RWPE1 (cell line): ENCODE data around the gene ERC2.

Source experiments
- CTCF ChIA-PET: fragments of 350-600 bp; sonication (Branson Sonifier 250); formaldehyde crosslinking; extraction: SDS; loops from one replicate; lab custom pipeline; 2021; lab: Yijun Ruan, JAX
- POLR2A ChIA-PET: fragments of 400-600 bp; formaldehyde crosslinking; extraction: SDS; loops from one replicate; lab custom pipeline; 2020; ENCODE audit warnings: antibody characterized with exemption; ENCODE audit not compliant: low non-redundant PET; lab: Yijun Ruan, JAX
- DNase-seq: peaks from one replicate; pipeline ENCODE4 v3.0.0; 2012; ENCODE audit warnings: low spot score
- H3K27ac ChIP-seq: fragments of 450-650 bp; 2 replicates; pipeline ENCODE4 v1.5.1; 2017
- TF ChIP-seq, protein P1 (sequence below): fragments of 450-650 bp; conservative IDR thresholded peaks from 2 replicates; pipeline ENCODE4 v1.5.1; 2017; ENCODE audit warnings: low read depth, mild to moderate bottlenecking

The ERC2 gene

DNA sequence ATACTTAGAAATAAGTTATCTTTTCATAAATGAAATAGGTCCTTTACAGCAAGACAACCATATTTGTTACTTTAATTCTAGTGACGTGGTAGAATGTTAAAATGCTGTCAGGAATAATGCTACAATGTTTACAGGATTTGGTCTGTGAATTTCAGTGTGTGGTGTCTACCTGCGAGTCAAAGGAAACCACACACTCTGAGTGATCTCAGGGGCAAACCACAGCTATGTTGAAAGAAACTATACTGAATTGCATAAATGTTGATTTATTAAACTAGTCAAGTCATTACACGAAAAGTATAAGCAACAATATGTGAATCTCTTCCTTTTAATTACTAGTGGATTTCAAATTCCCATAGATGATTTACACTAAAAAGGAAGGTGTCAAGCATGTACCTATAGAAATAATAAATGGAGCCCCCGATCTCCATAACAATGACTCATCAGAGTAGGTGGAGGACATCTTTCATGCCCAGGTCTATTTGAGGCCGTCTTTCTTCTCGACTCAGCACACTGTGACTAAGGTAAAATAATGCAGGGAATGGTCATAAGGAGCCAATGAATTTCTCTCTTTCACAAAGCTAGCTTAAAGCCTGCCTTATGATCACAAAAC lies 463.0 kb downstream of the ERC2 start:
- POLR2A ChIA-PET, result no interaction called here
- CTCF ChIA-PET, result interaction anchor here (0.5 kb wide), 1 partner anchor 824 kb away, joined by 3 read pairs; no protein-coding TSS in a partner anchor
- TF ChIP-seq, protein P1, sequence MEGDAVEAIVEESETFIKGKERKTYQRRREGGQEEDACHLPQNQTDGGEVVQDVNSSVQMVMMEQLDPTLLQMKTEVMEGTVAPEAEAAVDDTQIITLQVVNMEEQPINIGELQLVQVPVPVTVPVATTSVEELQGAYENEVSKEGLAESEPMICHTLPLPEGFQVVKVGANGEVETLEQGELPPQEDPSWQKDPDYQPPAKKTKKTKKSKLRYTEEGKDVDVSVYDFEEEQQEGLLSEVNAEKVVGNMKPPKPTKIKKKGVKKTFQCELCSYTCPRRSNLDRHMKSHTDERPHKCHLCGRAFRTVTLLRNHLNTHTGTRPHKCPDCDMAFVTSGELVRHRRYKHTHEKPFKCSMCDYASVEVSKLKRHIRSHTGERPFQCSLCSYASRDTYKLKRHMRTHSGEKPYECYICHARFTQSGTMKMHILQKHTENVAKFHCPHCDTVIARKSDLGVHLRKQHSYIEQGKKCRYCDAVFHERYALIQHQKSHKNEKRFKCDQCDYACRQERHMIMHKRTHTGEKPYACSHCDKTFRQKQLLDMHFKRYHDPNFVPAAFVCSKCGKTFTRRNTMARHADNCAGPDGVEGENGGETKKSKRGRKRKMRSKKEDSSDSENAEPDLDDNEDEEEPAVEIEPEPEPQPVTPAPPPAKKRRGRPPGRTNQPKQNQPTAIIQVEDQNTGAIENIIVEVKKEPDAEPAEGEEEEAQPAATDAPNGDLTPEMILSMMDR, result no peak
- peak; percentile 1 for DNase-seq
- H3K27ac ChIP-seq, result no peak overlapping the region

DNA sequence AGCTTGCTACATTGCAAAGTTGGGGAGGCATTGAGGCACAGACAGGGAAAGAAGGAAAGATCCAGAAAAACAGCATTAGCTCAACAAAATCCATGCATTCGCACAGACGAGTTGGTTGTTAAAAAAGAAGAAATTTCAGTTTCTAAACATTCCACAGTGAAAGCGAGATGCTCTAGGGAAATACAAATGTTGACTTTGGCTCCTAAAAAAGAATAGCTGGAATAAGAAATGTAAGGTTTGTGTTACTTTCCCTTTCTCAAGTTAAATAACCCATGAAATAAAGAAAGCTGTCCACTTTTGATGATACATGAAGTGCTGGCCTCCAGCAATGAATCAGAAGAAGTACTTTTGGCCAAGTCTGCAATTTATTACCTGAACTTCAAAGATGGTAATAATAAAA lies 465.1 kb downstream of the ERC2 start:
- no peak overlapping the region for H3K27ac ChIP-seq
- ChIA-PET POLR2A (no interaction called here), CTCF (no interaction called here)
- DNase-seq, result no peak
- TF ChIP-seq, protein P1, result no peak

DNA sequence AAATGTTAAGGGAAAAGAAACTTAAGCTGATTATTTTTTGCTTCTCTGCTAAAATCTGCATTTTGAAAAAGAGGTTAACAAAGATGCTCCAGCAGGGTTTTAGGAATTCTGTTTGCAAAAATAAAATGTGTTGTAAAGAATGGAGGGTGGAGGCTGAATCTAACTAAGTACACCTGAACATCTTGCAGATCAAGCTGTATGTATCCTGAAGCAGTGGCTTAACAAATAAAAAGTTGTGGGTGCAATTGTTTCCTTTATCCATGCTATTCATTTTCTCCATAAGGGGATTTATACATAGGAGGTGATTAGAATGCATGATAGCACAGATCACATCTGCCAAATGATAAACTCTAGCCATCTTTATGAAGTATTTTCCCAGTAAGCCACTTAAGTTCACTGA lies 466.3 kb downstream of the ERC2 start:
- ChIA-PET CTCF (no interaction called here), POLR2A (no interaction called here)
- no peak overlapping the region for H3K27ac ChIP-seq

DNA sequence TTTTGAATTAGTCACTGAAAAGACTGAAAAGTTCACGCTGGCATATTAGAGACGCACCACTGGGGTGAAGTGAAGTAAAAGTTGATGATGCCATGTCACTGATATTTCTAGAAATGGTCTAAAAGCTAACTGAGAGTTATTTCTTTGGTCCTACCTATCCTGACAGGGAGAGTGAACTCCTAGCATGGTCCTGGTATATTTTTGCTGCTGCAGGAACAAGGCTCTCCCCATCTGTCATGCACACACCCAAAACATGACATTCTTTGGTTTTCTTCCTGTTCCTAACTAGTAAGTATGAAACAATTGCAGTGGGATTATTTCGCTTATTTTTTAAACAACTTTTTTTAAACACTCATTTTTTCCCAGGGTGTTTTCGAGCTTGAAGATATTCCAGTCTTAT lies 466.7 kb downstream of the ERC2 start:
- ChIA-PET CTCF (no interaction called here), POLR2A (no interaction called here)
- TF ChIP-seq, protein P1, result no peak
- H3K27ac ChIP-seq, result no peak overlapping the region
- no peak for DNase-seq

More for the DNA sequence above, 466.3 kb downstream of the ERC2 start:
- TF ChIP-seq, protein P1, result no peak
- no peak for DNase-seq

DNA sequence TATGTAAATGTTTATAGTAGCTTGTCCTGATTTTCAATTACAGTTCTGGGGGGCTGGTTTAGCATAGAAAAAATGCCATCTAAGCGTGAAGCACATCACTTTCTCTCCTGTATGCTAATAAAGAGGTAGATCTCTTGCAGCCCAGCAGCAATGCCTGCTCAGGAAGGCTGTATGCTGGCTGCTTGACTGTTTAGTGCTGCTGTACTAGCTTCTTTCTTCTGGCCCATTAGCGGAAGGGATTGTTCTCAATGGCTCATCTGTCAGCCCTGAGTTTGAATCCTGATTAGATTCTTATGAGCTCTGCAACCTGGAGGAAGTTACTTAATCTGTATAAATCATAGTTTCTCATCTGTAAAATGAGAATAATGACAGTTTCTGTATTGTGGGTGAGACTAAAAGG lies 478.9 kb downstream of the ERC2 start:
- no peak for DNase-seq
- TF ChIP-seq, protein P1, result no peak
- POLR2A ChIA-PET, result no interaction called here
- CTCF ChIA-PET, result no interaction called here
- H3K27ac ChIP-seq, result no peak overlapping the region

DNA sequence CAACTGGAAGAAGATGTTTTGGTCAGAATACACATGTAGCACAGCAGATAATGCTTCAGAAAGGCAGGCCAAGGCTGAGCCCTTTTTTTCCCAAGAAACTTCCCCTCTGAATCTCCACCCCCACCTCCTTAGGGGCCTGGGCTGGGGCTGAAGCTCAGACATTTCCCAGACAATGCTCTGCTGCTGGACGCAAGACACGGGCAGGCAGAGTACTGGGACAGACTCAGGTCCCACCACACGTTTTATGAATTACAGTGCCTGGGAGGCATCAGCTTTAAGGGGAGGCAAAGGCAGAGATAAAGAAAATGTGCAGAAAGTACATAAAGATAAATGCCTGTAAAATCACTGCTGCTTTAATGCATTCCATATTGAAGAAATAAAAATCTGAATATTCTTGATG lies 479.4 kb downstream of the ERC2 start:
- POLR2A ChIA-PET, result no interaction called here
- CTCF ChIA-PET, result no interaction called here
- TF ChIP-seq, protein P1, result no peak
- H3K27ac ChIP-seq, result no peak overlapping the region
- no peak for DNase-seq
